ENCODE measurements around the gene SLC18A3.

GRCh38 chr10:49609283-49610113 is 612 bp upstream of the SLC18A3 start:
- TF ChIP-seq FOXM1 (IDR thresholded peaks at IDR 0.05; ENCODE audit: borderline replicate concordance, low read depth) = no peak
- TF ChIP-seq YY1 (IDR thresholded peaks at IDR 0.05; ENCODE audit: low read depth) = no peak
- TF ChIP-seq EP300 (IDR thresholded peaks at IDR 0.05; ENCODE audit: borderline replicate concordance) = no peak
- TF ChIP-seq REST (IDR thresholded peaks at IDR 0.05; ENCODE audit: low read depth) = no peak
- no peak; the same call in 1 of the 2 replicates for TF ChIP-seq ZBTB7A (IDR thresholded peaks at IDR 0.05; ENCODE audit: low read depth)
- no peak for TF ChIP-seq MAX (IDR thresholded peaks at IDR 0.05)
- no peak for TF ChIP-seq RAD21 (IDR thresholded peaks at IDR 0.05; ENCODE audit: low read depth)
- no peak for TF ChIP-seq USF1 (IDR thresholded peaks at IDR 0.05)
